Mucosa of descending colon (tissue), 3 donors: ENCODE results near the gene LMO1. TPM values are rescaled to one million over a fixed set of nuclear protein-coding genes. Genes with fewer than 3 reads are reported as not detected.

ENCODE experiments used
- ATAC-seq: fragments of 200-7000 bp; cut with Tn5 transposase; one replicate; pipeline ENCODE4 v1.9.1; 2020; ENCODE audit warnings: mild to moderate bottlenecking, moderate library complexity
- DNase-seq, 3 donors: peaks; one replicate each; pipeline ENCODE4 v3.0.0-alpha.2; 2020
- H3K36me3 ChIP-seq: fragments of 200-600 bp; one replicate; pipeline ENCODE4 v1.8.0; 2021; ENCODE audit warnings: low read depth, mild to moderate bottlenecking
- H3K4me1 ChIP-seq: fragments of 200-600 bp; one replicate; pipeline ENCODE4 v1.8.0; 2021; ENCODE audit warnings: low read depth, mild to moderate bottlenecking
- H3K4me3 ChIP-seq: fragments of 200-600 bp; one replicate; pipeline ENCODE4 v1.8.0; 2021; ENCODE audit warnings: mild to moderate bottlenecking
- H3K9me3 ChIP-seq: fragments of 200-600 bp; one replicate; pipeline ENCODE4 v1.8.0; 2021; ENCODE audit warnings: mild to moderate bottlenecking
- intact Hi-C, 2 donors: fragments of 100-400 bp; cut with DNase I in 1 of 2; cut with micrococcal nuclease in 1 of 2; formaldehyde crosslinking; loops; one replicate each; pipeline versions ENCODE4 v1.11.0 to v1.11.1; 2022; cut with DNase I, micrococcal nuclease
- total RNA-seq, 3 donors: library from RNA; stranded (reverse); fragmentation: NEBNext Ultra II Directional in 2 of 3; extraction: Animal tissue kit (Norgen Biotek cat#: 25700) in 2 of 3; gene quantifications; one replicate each; pipeline versions ENCODE4 v1.2.1 to v1.2.4, GENCODE V29; 2021 to 2023
- TF ChIP-seq, protein P1 (sequence below): fragments of 200-600 bp; IDR thresholded peaks from one replicate; pipeline ENCODE4 v1.8.0; 2022; ENCODE audit warnings: antibody characterized with exemption, mild to moderate bottlenecking
- donor health status: DM: no; HTN: no; CAD: no; lungs with moderate emphysema.
- donor health status: DM: no; HTN: no; CAD: no.
- donor health status: DM: no; HTN: yes; CAD: no.

Gene LMO1
- total RNA-seq, 3 donors from 2014 or later = 0.70 TPM; not detected in 2

DNA sequence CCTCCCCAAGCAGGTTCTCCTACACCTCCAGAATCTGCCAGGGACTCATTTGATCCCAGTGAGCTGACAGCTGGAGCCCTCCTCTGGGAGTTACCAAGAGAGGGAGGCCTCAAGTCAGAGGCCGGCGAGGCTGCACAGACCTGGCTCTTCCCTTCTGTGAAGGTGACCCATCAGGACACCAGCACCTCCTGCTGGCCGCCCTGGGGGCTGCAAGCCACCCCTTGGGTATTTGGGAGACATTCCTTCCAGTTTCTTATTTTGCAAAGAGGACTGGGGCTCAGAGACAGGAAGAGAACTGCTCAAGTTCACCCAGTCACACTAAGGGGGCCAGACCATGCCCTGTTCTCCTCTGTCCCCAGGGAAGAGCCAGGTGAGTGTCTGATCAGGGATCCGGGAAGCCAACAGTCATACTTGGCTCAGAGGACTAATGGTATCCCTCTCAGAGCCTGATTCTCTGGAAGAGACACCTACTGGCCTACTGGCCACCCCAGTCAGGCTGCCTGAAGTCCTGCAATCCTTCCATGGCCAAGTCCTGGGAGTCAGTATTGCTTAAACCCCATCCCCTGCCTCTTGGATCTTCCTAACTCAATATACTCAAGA, 54.4 kb downstream of the LMO1 start:
- DNase-seq = peak in 2 of 3 donors; percentile 48 to 54
- Histone ChIP-seq H3K9me3 (no peaks in the 10 kb centered on the region), H3K4me3 (no peak overlapping the region), H3K4me1 (no peaks in the 10 kb centered on the region), H3K36me3 (no peaks in the 10 kb centered on the region)
- TF ChIP-seq, protein P1, sequence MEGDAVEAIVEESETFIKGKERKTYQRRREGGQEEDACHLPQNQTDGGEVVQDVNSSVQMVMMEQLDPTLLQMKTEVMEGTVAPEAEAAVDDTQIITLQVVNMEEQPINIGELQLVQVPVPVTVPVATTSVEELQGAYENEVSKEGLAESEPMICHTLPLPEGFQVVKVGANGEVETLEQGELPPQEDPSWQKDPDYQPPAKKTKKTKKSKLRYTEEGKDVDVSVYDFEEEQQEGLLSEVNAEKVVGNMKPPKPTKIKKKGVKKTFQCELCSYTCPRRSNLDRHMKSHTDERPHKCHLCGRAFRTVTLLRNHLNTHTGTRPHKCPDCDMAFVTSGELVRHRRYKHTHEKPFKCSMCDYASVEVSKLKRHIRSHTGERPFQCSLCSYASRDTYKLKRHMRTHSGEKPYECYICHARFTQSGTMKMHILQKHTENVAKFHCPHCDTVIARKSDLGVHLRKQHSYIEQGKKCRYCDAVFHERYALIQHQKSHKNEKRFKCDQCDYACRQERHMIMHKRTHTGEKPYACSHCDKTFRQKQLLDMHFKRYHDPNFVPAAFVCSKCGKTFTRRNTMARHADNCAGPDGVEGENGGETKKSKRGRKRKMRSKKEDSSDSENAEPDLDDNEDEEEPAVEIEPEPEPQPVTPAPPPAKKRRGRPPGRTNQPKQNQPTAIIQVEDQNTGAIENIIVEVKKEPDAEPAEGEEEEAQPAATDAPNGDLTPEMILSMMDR = no peak
- ATAC-seq = no peak
- intact Hi-C loops = no loop called here

DNA sequence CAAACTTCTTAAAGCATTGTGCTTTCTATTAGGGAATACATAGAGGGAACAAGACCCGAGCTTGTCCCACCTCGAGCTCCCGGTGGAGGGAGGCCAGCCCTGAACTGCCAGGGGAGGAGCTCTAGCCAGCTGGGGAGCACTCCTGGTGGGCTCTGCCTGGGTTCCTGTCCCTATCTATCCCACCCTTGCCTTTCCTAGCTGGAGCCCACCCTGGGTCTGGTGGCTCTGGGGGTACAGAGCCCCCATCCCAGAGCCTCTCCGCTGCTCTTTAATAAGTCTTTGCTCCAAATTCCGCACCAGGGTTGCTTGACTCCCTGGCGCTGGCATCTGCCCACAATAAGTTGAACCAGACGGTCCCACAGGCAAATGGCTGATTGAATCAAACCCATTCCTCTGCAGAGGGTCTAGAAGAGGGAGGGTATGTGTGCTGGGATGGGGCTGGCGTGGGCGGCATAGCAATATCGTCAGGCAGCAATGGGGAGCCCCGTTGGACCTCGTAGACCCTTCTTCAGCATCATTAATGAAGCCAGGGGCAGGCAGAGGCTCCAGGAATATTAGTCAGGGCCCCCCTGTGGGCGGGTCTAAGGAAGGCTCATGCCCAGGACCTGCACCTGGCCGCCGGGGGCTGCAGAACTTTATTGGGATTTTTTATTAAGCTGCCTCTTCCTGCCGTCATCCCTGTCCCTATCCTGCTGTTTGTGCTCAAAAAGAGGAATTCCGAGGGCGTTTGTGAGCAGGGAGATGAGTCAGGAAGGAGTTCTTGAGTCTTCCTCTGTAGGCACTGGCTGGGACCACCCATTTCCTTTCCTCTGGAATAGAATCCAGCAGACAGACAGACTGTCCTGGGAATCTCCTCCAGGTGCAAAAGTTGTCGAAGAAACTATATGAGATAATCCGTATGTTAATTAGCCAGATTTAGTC, 56.3 kb downstream of the LMO1 start:
- no peak overlapping the region for H3K4me3 ChIP-seq
- DNase-seq = no peak
- intact Hi-C loops = no loop called here
- ATAC-seq = no peak
- no peaks in the 10 kb centered on the region for H3K4me1 ChIP-seq
- TF ChIP-seq, protein P1 = no peak
- H3K9me3 ChIP-seq = no peaks in the 10 kb centered on the region
- H3K36me3 ChIP-seq = no peaks in the 10 kb centered on the region

DNA sequence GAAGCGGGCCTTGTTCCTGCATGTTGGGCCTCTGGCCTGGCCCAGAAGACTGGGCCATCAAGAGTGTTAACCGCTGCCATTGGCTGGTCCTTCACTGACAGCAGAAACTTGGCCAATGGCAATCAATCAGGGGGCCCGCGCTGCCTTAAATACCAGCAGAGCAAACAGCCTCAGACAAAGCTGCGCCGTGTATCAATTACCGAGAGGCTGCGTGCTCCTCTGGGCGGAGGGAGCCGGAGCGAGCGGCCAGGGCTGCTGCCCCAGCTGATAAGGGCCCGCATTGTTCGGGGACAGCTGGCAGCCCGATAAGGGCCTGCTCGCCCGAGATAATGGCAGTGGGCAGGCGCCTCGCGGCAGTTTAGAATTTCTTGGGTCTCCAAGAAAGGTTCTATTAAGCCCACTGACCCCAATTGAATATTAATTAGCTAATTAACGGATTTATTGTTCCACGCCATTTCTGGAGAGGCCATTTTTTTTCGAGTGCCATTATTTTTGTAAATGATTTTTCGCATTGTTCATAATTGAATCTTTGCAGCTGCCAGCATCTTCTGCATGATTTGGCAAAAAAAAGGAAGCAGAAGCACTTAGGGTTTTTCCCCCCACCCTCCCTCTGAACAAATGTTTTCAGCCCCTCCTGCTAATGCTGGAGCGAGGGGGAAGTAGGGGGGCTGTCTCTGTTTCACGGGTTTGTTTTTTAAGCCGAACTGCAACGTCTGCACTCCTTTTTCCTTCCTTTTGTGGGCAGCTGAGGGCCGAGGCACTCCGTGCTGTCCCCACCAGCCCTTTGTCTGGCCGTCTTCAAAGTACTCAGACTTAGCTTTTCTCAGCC, 57.2 kb downstream of the LMO1 start:
- ATAC-seq = peak; percentile 41
- TF ChIP-seq, protein P1 = no peak
- peak in 1 of 3 donors; percentile 21 for DNase-seq

DNA sequence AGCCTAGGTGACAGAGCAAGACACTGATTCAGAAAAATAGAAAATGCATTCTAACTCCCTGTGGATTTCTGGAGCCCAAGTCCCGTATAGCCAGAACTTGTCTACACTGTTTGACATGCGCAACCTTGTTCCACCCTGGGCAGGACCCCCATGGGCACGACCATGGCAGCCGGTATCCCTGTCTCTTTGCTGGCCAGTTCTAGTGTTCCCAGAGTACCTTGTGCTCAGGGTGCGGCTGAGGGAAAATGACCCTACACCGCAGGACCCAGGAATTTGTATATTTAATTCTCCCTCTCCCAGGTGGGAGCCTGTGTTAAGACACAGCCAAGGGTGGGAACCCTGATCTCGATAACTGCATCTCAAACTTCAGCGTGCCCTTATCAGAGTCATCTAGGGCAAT, 58.1 kb downstream of the LMO1 start:
- TF ChIP-seq, protein P1 = no peak
- no peaks in the 10 kb centered on the region for H3K9me3 ChIP-seq
- DNase-seq (no peak), ATAC-seq (no peak)
- H3K4me1 ChIP-seq = no peaks in the 10 kb centered on the region
- H3K36me3 ChIP-seq = no peaks in the 10 kb centered on the region
- no peak overlapping the region for H3K4me3 ChIP-seq
- intact Hi-C loops = no loop called here

More for the DNA sequence above, 57.2 kb downstream of the LMO1 start:
- intact Hi-C loops = no loop called here
- Histone ChIP-seq H3K36me3 (no peaks in the 10 kb centered on the region), H3K4me1 (no peaks in the 10 kb centered on the region), H3K9me3 (no peaks in the 10 kb centered on the region), H3K4me3 (no peak overlapping the region)

DNA sequence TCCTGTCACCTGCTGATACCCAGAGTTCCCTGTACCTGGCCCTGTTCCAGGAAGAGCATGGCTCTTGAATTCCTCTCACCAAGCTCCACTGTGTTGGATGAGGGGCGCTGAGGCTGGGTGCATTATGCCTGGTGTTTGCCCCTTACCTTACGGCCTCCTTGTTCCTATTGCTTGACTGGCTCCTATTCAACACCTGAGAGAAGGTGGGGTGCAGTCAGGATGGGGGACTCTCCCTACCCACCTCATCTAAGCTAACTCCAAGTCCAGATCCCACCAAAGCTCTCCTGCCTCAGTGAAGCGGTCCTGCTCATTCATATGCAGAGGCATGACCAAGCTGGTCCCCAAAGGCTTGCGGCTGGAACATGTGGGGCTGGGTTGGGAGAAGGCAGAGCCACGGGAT, 59.1 kb downstream of the LMO1 start:
- Histone ChIP-seq H3K4me3 (no peak overlapping the region), H3K4me1 (no peaks in the 10 kb centered on the region), H3K36me3 (no peaks in the 10 kb centered on the region), H3K9me3 (no peaks in the 10 kb centered on the region)
- ATAC-seq = no peak
- DNase-seq = no peak
- intact Hi-C loops = no loop called here
- TF ChIP-seq, protein P1 = no peak
